GM21423 (cell line): ENCODE measurements around the gene RASGRP4.

Experiments used
- ATAC-seq: cut with Tn5 transposase; IDR thresholded peaks from one replicate; pipeline ENCODE4 v1.9.1; 2021; ENCODE audit warnings: mild to moderate bottlenecking, moderate library complexity; ENCODE audit not compliant: unreplicated experiment

RASGRP4 gene

GRCh38 chr19:38391911-38392464, 34.0 kb downstream of the RASGRP4 start:
- no peak for ATAC-seq

- ATAC-seq, result no peak
Measured at GRCh38 chr19:38389957-38390924, 35.8 kb downstream of the RASGRP4 start.

GRCh38 chr19:38389101-38389925, 36.7 kb downstream of the RASGRP4 start:
- ATAC-seq, result no peak

- ATAC-seq, result no peak
Measured at GRCh38 chr19:38388349-38389100, 37.5 kb downstream of the RASGRP4 start, which contains the start of gene SPRED3. SPRED3 (plus strand) TSS chr19:38388697; CDS start chr19:38390303, 1,606 bp downstream.

- no peak for ATAC-seq
Measured at GRCh38 chr19:38387550-38388348, 38.3 kb downstream of the RASGRP4 start, which contains the start of gene GGN. GGN (minus strand) TSS chr19:38388034; CDS start chr19:38387261, 773 bp downstream.

GRCh38 chr19:38386971-38387549, 39.0 kb downstream of the RASGRP4 start:
- no peak for ATAC-seq

GRCh38 chr19:38386300-38386970, 39.6 kb downstream of the RASGRP4 start:
- no peak for ATAC-seq

GRCh38 chr19:38385804-38386257, 40.2 kb downstream of the RASGRP4 start:
- no peak for ATAC-seq

- ATAC-seq, result no peak
Measured at GRCh38 chr19:38385057-38385803, 40.8 kb downstream of the RASGRP4 start.

GRCh38 chr19:38384209-38385027, 41.6 kb downstream of the RASGRP4 start:
- no peak for ATAC-seq

- no peak for ATAC-seq
Measured at GRCh38 chr19:38383743-38384142, 42.3 kb downstream of the RASGRP4 start.

- ATAC-seq, result no peak
Measured at GRCh38 chr19:38383184-38383583, 42.8 kb downstream of the RASGRP4 start.

- no peak for ATAC-seq
Measured at GRCh38 chr19:38381138-38381537, 44.9 kb downstream of the RASGRP4 start.

GRCh38 chr19:38378866-38379265, 47.2 kb downstream of the RASGRP4 start:
- no peak for ATAC-seq

GRCh38 chr19:38377052-38377451, 49.0 kb downstream of the RASGRP4 start:
- ATAC-seq, result no peak

GRCh38 chr19:38376576-38376975, 49.4 kb downstream of the RASGRP4 start:
- no peak for ATAC-seq

- ATAC-seq, result no peak
Measured at GRCh38 chr19:38375748-38376147, 50.3 kb downstream of the RASGRP4 start.
